Tibial nerve (tissue), 3 donors: ENCODE measurements around the gene RBM4B.

Experiments
- CTCF ChIP-seq, 5 experiments: fragments of 200-600 bp in 3 of 5; fragments of 450-650 bp in 2 of 5; sonication (generic) in 3 of 5; IDR thresholded peaks; one replicate each; pipeline ENCODE4 v1.5.1; 2016 to 2019; ENCODE audit warnings: antibody characterized with exemption in 5 of 5, mild to moderate bottlenecking in 3 of 5, moderate library complexity in 2 of 5
- POLR2A ChIP-seq, 2 donors: fragments of 450-650 bp; IDR thresholded peaks; one replicate each; pipeline ENCODE4 v1.6.1; 2017; ENCODE audit warnings: antibody characterized with exemption in 2 of 2, mild to moderate bottlenecking in 2 of 2, moderate library complexity in 2 of 2

- TF ChIP-seq CTCF (IDR thresholded peaks at IDR 0.05) (no peak), POLR2A (IDR thresholded peaks at IDR 0.05) (no peak)
These were observed 2.6 kb downstream of the RBM4B start for GRCh38 chr11:66674964-66675602.
